LNCaP clone FGC (cell line): Measurements from ENCODE around the gene KLK8.
"Not testable (repeated sequence)": the region's sequence is repeated elsewhere in the genome, so short reads cannot be mapped to it uniquely, and the experiment has no call there.

Experiments used
- DNase-seq: peaks from one replicate; pipeline ENCODE4 v3.0.0-alpha.2; 2011; ENCODE audit warnings: low read depth
- H3K4me3 ChIP-seq: 2 replicates; pipeline ENCODE4 v1.5.1; 2011; ENCODE audit warnings: mild to moderate bottlenecking, low read depth, low read length, control low read depth
- CTCF ChIP-seq: IDR thresholded peaks from 2 replicates; pipeline ENCODE4 v1.5.1; 2012; ENCODE audit warnings: mild to moderate bottlenecking; ENCODE audit not compliant: control insufficient read depth, insufficient read depth; ENCODE audit errors: extremely low read depth

KLK8 gene

DNA sequence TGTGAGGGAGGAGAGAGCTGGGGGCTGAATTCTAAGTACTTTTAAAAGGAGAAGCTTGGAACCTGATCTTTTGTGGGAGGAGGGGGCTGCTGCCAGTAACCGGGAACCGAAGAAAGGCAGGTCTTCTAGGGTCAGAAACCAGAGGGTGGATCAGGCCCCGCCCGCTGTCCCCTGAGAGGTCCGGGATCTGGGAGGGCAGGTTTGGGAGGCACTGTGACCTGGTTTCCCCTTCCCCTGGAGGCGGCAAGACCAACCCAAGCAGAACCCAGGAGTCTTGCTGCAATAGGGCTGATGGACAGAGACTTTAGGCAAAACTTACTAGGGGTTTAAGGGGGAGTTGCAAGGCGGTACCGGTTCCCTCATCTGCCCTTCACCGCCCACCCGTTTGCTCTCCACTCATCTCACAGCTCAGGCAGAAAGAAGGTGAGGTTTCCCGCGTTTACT lies 707 bp upstream of the KLK8 start:
- no peak for TF ChIP-seq CTCF

DNA sequence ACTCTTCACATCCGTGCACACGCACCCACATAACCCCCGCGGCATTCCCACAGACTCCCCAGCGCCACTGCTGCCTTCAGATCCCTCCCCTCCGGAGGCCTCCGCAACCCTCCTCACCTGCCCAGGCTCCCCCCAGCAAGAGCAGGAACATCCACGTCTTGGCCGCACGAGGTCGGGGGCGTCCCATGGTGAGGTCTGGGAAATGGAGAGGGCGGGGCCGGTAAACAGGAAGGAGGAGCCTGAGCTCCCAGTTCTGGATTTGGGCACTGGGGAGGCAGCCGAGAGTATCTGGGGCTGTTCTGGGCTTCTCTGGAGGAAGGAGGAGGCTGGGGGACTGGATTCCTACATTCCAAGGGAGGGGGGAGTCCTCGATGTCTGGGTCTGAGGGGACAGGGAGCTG lies 423 bp downstream of the KLK8 start:
- TF ChIP-seq CTCF: no peak
- no peak for DNase-seq
- H3K4me3 ChIP-seq: no peak overlapping the region

More for the DNA sequence above, 707 bp upstream of the KLK8 start:
- no peak for DNase-seq
- H3K4me3 ChIP-seq: no peak overlapping the region

DNA sequence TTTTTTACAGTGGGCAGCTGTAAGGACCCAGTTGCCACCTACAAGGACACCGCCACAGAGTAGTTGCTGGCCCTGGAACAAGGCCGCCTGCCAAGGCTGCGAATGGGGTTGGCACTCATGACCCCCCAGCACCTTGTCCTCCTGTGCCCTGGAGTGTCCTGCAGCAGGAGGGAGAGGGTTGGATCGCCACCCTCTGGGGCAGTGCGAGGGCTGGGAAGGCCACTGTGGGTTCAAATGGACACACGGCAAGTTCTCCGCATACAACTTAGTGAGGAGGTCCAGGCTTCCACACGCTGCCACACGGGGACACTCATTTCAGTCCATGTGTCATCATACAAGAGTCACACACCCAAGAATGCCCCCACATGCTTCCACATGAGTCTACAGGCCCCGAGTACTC lies 978 bp downstream of the KLK8 start:
- H3K4me3 ChIP-seq: no peak overlapping the region
- DNase-seq: no peak
- no peak for TF ChIP-seq CTCF

- TF ChIP-seq CTCF: no peak
These were observed 2.7 kb downstream of the KLK8 start for GRCh38 chr19:50998686-50999085.

GRCh38 chr19:50998061-50998460 lies 3.3 kb downstream of the KLK8 start:
- TF ChIP-seq CTCF: no peak
- no peak for DNase-seq
- no peak overlapping the region for H3K4me3 ChIP-seq

More at GRCh38 chr19:50998686-50999085, 2.7 kb downstream of the KLK8 start:
- DNase-seq: no peak
- H3K4me3 ChIP-seq: no peak overlapping the region

DNA sequence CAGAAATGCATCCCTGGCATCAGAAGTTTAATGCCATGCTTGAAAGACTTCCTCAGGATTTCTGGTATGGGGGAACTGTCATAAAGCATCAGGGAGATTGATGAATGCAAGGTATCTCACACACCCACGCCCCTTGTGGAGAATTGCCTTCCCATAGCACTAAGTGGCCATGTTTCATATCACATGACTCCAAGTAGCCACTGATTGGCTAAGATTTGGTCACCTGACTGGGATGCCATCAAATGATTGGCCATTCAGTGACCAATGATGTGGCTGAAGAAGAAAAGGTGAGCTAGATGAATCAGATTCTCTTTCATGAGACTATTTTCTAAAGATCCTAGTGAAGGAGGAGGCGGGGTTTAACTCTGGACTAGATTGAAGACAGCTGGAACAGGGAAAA lies 7.3 kb downstream of the KLK8 start:
- DNase-seq: no peak
- H3K4me3 ChIP-seq: no peak overlapping the region
- no peak for TF ChIP-seq CTCF

GRCh38 chr19:50992666-50993035 lies 8.8 kb downstream of the KLK8 start:
- TF ChIP-seq CTCF: no peak
- DNase-seq: no peak
- H3K4me3 ChIP-seq: no peak overlapping the region

- not testable (repeated sequence) for DNase-seq, H3K4me3 ChIP-seq
These were observed 17.0 kb downstream of the KLK8 start for GRCh38 chr19:50984416-50984815.
